ENCODE data around the gene MPRIP. TPM values are rescaled to one million over a fixed set of nuclear protein-coding genes. Genes with fewer than 3 reads are reported as not detected.

Gene MPRIP
- polyA plus RNA-seq, 1 donor (not counting 4 experiments of a cell fraction or from before 2014, with no cell fraction given) = 113 TPM

DNA sequence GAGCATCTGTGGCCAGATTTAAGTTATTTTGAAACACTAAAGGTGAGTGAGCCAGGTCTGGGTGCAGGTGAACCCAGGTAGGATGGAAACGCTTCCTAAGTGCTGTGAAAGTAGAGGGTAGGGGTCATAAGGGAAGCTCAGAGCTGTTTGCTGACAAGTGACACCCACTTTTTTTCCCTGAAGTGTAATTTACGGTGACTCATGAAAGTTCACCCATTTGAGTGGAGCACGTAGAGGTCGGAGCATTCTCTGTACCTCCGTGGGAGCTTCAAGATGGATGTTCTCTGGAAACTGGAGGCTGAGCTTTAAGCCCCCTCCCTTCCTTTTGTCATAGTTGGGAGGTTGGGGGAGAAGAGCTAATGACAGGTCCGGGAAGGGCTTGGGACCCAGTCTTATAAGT is 44.3 kb downstream of the MPRIP start:
- no peak overlapping the region for H3K9ac ChIP-seq (ENCODE audit: control insufficient read depth, extremely low read depth, insufficient read depth, low read length)
- H3K79me2 ChIP-seq (ENCODE audit: control insufficient read depth, insufficient read depth, low read length) = peaks cover 68% of the 10 kb centered on the region
- peaks cover 22% of the 10 kb centered on the region for H4K20me1 ChIP-seq (ENCODE audit: control insufficient read depth, extremely low read depth, insufficient read depth, low read length)
- H3K9me1 ChIP-seq (ENCODE audit: control insufficient read depth, extremely low read depth, insufficient read depth, low read length) = peaks cover 7% of the 10 kb centered on the region
- H3K9me3 ChIP-seq (ENCODE audit: control insufficient read depth, low read depth, low read length) = no peaks in the 10 kb centered on the region
- no peak for TF ChIP-seq EZH2 (IDR thresholded peaks at IDR 0.05; ENCODE audit: low read length)
- TF ChIP-seq CTCF (optimal IDR thresholded peaks at IDR 0.05 in 1 of 3, IDR thresholded peaks at IDR 0.05 in 1 of 3, conservative IDR thresholded peaks at IDR 0.05 in 1 of 3; ENCODE audit: extremely low read depth in 1 of 3, insufficient read depth in 2 of 3, low read length in 3 of 3) = no peak
- H3K4me3 ChIP-seq (ENCODE audit: control insufficient read depth in 2 of 3, extremely low read depth in 1 of 3, insufficient read depth in 2 of 3, low read depth in 1 of 3, low read length in 3 of 3) = no peak overlapping the region
- no peaks in the 10 kb centered on the region for H3K27me3 ChIP-seq (ENCODE audit: control insufficient read depth, extremely low read depth, insufficient read depth, low read length)
- H3K36me3 ChIP-seq (ENCODE audit: control insufficient read depth in 2 of 2, extremely low read depth in 1 of 2, insufficient read depth in 2 of 2, low read length in 2 of 2) = peaks cover 22 to 41% of the 10 kb centered on the region in 2 experiments
- FAIRE-seq (no peak), DNase-seq (ENCODE audit: low read depth, low spot score) (no peak)
- dilution Hi-C loops (cut with MboI; ENCODE audit: extremely low pct_ligation_motif_present, low sequenced_read_pairs) = no loop called here
- H2AFZ ChIP-seq (ENCODE audit: control insufficient read depth, low read length) = no peak overlapping the region
- H3K27ac ChIP-seq (ENCODE audit: control insufficient read depth, insufficient read depth, low read length) = no peak overlapping the region
- H3K4me1 ChIP-seq (ENCODE audit: control insufficient read depth, extremely low read depth, insufficient read depth, low read length) = peaks cover 38% of the 10 kb centered on the region
- no peak overlapping the region for H3K4me2 ChIP-seq (ENCODE audit: control insufficient read depth, extremely low read depth, insufficient read depth, low read depth, low read length)

- H3K27me3 ChIP-seq (ENCODE audit: control insufficient read depth, extremely low read depth, insufficient read depth, low read length) = no peaks in the 10 kb centered on the region
- H3K4me3 ChIP-seq (ENCODE audit: control insufficient read depth in 2 of 3, extremely low read depth in 1 of 3, insufficient read depth in 2 of 3, low read depth in 1 of 3, low read length in 3 of 3) = no peak overlapping the region
- peaks cover 22% of the 10 kb centered on the region for H4K20me1 ChIP-seq (ENCODE audit: control insufficient read depth, extremely low read depth, insufficient read depth, low read length)
- H3K36me3 ChIP-seq (ENCODE audit: control insufficient read depth in 2 of 2, extremely low read depth in 1 of 2, insufficient read depth in 2 of 2, low read length in 2 of 2) = peaks cover 24 to 46% of the 10 kb centered on the region in 2 experiments
- no peak overlapping the region for H2AFZ ChIP-seq (ENCODE audit: control insufficient read depth, low read length)
- dilution Hi-C loops (cut with MboI; ENCODE audit: extremely low pct_ligation_motif_present, low sequenced_read_pairs) = no loop called here
- FAIRE-seq (peak; percentile 85), DNase-seq (ENCODE audit: low read depth, low spot score) (no peak)
- H3K9me3 ChIP-seq (ENCODE audit: control insufficient read depth, low read depth, low read length) = no peaks in the 10 kb centered on the region
- H3K4me1 ChIP-seq (ENCODE audit: control insufficient read depth, extremely low read depth, insufficient read depth, low read length) = peaks cover 38% of the 10 kb centered on the region
- H3K9me1 ChIP-seq (ENCODE audit: control insufficient read depth, extremely low read depth, insufficient read depth, low read length) = peaks cover 7% of the 10 kb centered on the region
- TF ChIP-seq EZH2 (IDR thresholded peaks at IDR 0.05; ENCODE audit: low read length) (no peak), CTCF (optimal IDR thresholded peaks at IDR 0.05 in 1 of 3, IDR thresholded peaks at IDR 0.05 in 1 of 3, conservative IDR thresholded peaks at IDR 0.05 in 1 of 3; ENCODE audit: extremely low read depth in 1 of 3, insufficient read depth in 2 of 3, low read length in 3 of 3) (peak; percentile 54 to 58 (median 58))
- H3K79me2 ChIP-seq (ENCODE audit: control insufficient read depth, insufficient read depth, low read length) = peaks cover 72% of the 10 kb centered on the region
- H3K4me2 ChIP-seq (ENCODE audit: control insufficient read depth, extremely low read depth, insufficient read depth, low read depth, low read length) = peak overlapping the region; percentile 4
- peak overlapping the region; percentile 15 for H3K27ac ChIP-seq (ENCODE audit: control insufficient read depth, insufficient read depth, low read length)
- H3K9ac ChIP-seq (ENCODE audit: control insufficient read depth, extremely low read depth, insufficient read depth, low read length) = no peak overlapping the region
Observed at GRCh38 chr17:17087424-17088015, 45.3 kb downstream of the MPRIP start.
